ENCODE data around the gene ELF1.

ELF1 gene

GRCh38 chr13:41001695-41002094 is 17.4 kb downstream of the ELF1 start:
- no peak for TF ChIP-seq CTCF (IDR thresholded peaks at IDR 0.05)

GRCh38 chr13:40999416-40999815 is 19.7 kb downstream of the ELF1 start:
- TF ChIP-seq CTCF (IDR thresholded peaks at IDR 0.05), result no peak

- no peak for TF ChIP-seq CTCF (IDR thresholded peaks at IDR 0.05)
These were observed 22.6 kb downstream of the ELF1 start for GRCh38 chr13:40996426-40997092.

- TF ChIP-seq CTCF (IDR thresholded peaks at IDR 0.05), result no peak
These were observed 23.1 kb downstream of the ELF1 start for GRCh38 chr13:40995997-40996396.

GRCh38 chr13:40994581-40995230 is 24.4 kb downstream of the ELF1 start:
- TF ChIP-seq CTCF (IDR thresholded peaks at IDR 0.05), result no peak

- TF ChIP-seq CTCF (IDR thresholded peaks at IDR 0.05), result no peak
These were observed 25.1 kb downstream of the ELF1 start for GRCh38 chr13:40993987-40994386.

- peak; percentile 35; the same call in 1 of the 2 replicates for TF ChIP-seq CTCF (IDR thresholded peaks at IDR 0.05)
These were observed 26.2 kb downstream of the ELF1 start for GRCh38 chr13:40992678-40993518.
